Measurements from ENCODE around the gene LDLRAD3.

DNA sequence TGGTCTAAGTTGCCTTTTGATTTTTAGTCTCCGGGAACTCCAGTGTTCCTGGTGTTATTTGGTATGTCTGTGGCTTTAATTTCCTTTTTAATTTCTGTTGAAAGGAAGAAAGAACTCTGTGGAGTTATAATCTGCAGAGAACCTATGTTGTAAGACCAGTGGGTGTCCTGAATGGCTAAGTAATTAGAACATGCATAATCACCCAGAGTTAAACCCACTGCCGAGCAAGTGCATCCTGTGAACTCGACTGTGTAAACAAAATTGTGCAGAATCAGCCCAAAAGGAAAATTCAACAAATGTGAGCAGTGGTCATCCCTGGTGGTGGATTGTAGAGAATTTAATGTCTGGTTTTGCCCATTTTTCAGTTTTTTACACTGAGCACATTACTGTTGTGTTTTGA lies 182.8 kb downstream of the LDLRAD3 start:
- TF ChIP-seq, protein P1, sequence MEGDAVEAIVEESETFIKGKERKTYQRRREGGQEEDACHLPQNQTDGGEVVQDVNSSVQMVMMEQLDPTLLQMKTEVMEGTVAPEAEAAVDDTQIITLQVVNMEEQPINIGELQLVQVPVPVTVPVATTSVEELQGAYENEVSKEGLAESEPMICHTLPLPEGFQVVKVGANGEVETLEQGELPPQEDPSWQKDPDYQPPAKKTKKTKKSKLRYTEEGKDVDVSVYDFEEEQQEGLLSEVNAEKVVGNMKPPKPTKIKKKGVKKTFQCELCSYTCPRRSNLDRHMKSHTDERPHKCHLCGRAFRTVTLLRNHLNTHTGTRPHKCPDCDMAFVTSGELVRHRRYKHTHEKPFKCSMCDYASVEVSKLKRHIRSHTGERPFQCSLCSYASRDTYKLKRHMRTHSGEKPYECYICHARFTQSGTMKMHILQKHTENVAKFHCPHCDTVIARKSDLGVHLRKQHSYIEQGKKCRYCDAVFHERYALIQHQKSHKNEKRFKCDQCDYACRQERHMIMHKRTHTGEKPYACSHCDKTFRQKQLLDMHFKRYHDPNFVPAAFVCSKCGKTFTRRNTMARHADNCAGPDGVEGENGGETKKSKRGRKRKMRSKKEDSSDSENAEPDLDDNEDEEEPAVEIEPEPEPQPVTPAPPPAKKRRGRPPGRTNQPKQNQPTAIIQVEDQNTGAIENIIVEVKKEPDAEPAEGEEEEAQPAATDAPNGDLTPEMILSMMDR (IDR thresholded peaks at IDR 0.05; ENCODE audit: low read depth, low read length, poor library complexity, severe bottlenecking) = no peak
- TF ChIP-seq EZH2phosphoT487 (IDR thresholded peaks at IDR 0.05; ENCODE audit: borderline replicate concordance, low read length) = no peak

All from DOHH2 (cell line).